ENCODE data around the gene CDKN2B-AS1. TPM values are rescaled to one million over a fixed set of nuclear protein-coding genes. Genes with fewer than 3 reads are reported as not detected.

CDKN2B-AS1 gene
- total RNA-seq, 1 donor from 2014 or later: not detected

DNA sequence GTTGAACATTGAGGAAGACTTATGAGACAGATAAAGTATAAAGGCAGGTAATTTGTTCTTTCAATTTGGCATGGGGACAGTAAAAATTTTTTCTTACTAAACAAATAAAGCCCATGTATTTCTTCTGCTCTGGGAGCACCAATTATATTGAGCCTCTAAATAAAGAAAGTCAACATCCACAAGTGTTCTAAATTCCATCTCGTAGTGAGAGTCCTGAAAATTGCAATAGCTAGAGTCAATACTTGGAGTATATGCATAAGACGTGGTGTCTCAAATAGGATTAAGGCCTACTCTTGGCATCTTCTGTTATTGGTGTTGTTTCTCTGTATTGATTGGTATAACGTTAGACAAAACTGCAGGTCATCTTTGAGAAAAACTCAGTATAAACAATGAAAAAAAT lies 135.0 kb downstream of the CDKN2B-AS1 start:
- no peaks in the 10 kb centered on the region for H3K9me3 ChIP-seq
- H3K27ac ChIP-seq: no peak overlapping the region
- H3K4me1 ChIP-seq: no peaks in the 10 kb centered on the region
- intact Hi-C loops (cut with DNase I): no loop called here
- H3K36me3 ChIP-seq: no peaks in the 10 kb centered on the region
- no peaks in the 10 kb centered on the region for H3K27me3 ChIP-seq
- TF ChIP-seq CTCF (IDR thresholded peaks at IDR 0.05): no peak
- no peak for DNase-seq (ENCODE audit: low spot score in 2 of 2)
- H3K4me3 ChIP-seq: no peak overlapping the region

GRCh38 chr9:22131817-22132216 lies 137.2 kb downstream of the CDKN2B-AS1 start:
- TF ChIP-seq CTCF (IDR thresholded peaks at IDR 0.05): no peak
- Histone ChIP-seq H3K9me3 (no peaks in the 10 kb centered on the region), H3K4me1 (no peaks in the 10 kb centered on the region), H3K27me3 (no peaks in the 10 kb centered on the region), H3K27ac (no peak overlapping the region), H3K4me3 (no peak overlapping the region), H3K36me3 (no peaks in the 10 kb centered on the region)
- no peak for DNase-seq (ENCODE audit: low spot score in 2 of 2)
- intact Hi-C loops (cut with DNase I): no loop called here

DNA sequence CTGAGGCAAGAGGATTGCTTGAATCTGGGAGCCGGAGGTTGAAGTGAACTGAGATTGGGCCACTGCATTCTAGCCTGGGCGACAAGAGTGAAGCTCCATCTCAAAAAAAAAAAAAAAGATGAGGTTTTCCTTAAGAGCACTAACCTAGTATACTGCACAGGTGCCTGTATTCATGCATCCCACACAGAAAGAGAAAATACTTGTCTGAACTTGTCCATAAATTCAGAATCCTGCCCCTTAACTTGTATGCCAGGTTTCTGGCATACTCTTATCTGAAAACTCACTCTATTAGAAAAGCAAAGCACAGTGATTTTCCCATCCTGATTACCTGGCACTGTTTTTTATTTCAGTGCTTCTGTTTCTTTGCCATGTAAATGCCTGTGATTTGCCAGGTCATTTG lies 139.8 kb downstream of the CDKN2B-AS1 start:
- intact Hi-C loops (cut with DNase I): no loop called here
- TF ChIP-seq CTCF (IDR thresholded peaks at IDR 0.05): no peak

GRCh38 chr9:22136461-22137096 lies 142.0 kb downstream of the CDKN2B-AS1 start:
- TF ChIP-seq CTCF (IDR thresholded peaks at IDR 0.05): no peak
- intact Hi-C loops (cut with DNase I): no loop called here

More for the DNA sequence above, 139.8 kb downstream of the CDKN2B-AS1 start:
- no peaks in the 10 kb centered on the region for H3K9me3 ChIP-seq
- DNase-seq (ENCODE audit: low spot score in 2 of 2): no peak
- no peaks in the 10 kb centered on the region for H3K27me3 ChIP-seq
- no peak overlapping the region for H3K27ac ChIP-seq
- H3K4me3 ChIP-seq: no peak overlapping the region
- H3K36me3 ChIP-seq: no peaks in the 10 kb centered on the region
- no peaks in the 10 kb centered on the region for H3K4me1 ChIP-seq

GRCh38 chr9:22138956-22139660 lies 144.5 kb downstream of the CDKN2B-AS1 start:
- H3K27me3 ChIP-seq: no peaks in the 10 kb centered on the region
- DNase-seq (ENCODE audit: low spot score in 2 of 2): no peak
- no peak overlapping the region for H3K27ac ChIP-seq
- H3K4me3 ChIP-seq: no peak overlapping the region
- intact Hi-C loops (cut with DNase I): no loop called here
- no peak for TF ChIP-seq CTCF (IDR thresholded peaks at IDR 0.05)
- no peaks in the 10 kb centered on the region for H3K36me3 ChIP-seq
- H3K4me1 ChIP-seq: no peaks in the 10 kb centered on the region
- H3K9me3 ChIP-seq: no peaks in the 10 kb centered on the region

More at GRCh38 chr9:22136461-22137096, 142.0 kb downstream of the CDKN2B-AS1 start:
- Histone ChIP-seq H3K4me1 (no peaks in the 10 kb centered on the region), H3K9me3 (no peaks in the 10 kb centered on the region), H3K36me3 (no peaks in the 10 kb centered on the region), H3K4me3 (no peak overlapping the region), H3K27me3 (no peaks in the 10 kb centered on the region), H3K27ac (no peak overlapping the region)
- no peak for DNase-seq (ENCODE audit: low spot score in 2 of 2)
